HK-2 (cell line): ENCODE results near the gene KRT38.
"Not testable (repeated sequence)": the region's sequence is repeated elsewhere in the genome, so short reads cannot be mapped to it uniquely, and the experiment has no call there.

Source experiments
- DNase-seq: peaks from one replicate; pipeline ENCODE4 v3.0.0-alpha.2; 2018; ENCODE audit not compliant: unreplicated experiment

KRT38 gene

DNA sequence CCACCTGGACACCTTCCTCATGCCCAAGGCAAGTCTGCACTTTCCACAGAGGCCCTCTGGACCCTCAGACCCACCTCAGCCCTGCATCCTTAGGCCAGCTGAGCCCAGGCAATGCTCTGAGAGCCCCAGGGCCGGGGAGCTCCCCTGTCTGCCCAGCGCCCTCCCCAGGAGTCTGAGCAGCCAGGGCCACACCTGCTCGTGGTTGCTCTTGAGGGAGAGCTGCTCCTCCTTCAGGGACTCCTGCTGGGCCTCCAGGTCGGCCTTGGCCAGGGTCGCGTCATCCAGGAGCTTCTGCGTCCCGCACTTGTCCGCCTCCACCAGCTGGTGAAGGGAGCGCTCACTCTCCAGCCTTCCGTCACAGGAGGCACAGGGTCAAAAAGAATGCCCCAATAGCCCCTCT lies 18.2 kb downstream of the KRT38 start:
- not testable (repeated sequence) for DNase-seq

DNA sequence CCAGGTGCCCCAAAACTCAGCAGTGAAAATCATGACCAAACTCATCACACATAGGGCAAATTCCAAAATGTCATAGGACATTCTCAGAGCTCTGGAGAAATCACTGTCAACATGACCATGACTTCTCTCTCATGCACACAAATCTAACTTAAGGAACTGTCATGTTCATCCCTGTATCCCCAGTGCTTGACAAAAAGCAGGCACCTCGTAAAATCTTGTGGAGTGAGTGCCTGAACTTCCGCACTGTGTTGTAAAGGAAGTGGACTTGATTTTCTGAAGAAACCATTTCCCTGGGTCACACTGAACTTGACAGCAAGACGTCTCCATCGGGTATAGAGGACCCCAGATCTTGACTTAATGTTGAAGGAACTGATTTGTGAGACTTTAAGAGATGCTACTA lies 19.2 kb downstream of the KRT38 start:
- DNase-seq = no peak

DNA sequence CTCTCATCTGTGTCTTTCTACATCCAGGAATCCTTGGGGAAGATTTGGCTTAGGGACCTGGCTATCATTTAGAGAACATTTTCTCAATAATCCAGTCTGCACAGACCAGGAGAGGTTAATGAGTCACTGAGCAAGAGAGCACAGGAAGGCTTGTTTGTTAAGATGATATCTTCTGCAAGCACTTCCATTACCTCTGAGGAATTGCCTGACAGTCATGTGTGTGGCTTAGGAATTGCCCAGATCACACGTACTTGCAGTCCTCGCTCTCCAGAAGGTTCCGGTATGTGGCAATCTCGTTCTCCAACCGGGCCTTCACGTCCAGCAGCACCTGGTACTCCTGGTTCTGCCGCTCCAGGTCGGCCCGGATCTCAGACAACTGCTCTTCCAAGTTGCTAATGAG lies 19.7 kb downstream of the KRT38 start:
- DNase-seq = no peak

DNA sequence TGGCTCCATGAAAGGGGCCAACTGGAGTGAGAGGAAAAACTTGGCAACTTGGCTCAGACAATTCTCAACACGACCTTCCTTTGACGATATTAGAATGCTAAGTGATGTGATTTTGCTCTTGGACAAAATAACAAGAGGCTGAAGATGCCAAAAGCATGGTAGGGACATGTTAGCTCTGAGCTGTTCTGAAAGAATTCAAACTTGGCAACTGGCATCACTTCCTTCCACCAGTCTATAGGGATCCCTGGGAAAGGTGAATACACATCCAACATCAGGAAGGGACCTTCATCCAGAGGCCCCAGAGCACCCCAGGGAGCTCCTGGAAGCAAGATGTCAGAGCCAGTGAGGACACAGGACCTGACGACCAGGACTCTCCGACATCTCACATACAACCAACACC lies 20.6 kb downstream of the KRT38 start:
- no peak for DNase-seq

DNA sequence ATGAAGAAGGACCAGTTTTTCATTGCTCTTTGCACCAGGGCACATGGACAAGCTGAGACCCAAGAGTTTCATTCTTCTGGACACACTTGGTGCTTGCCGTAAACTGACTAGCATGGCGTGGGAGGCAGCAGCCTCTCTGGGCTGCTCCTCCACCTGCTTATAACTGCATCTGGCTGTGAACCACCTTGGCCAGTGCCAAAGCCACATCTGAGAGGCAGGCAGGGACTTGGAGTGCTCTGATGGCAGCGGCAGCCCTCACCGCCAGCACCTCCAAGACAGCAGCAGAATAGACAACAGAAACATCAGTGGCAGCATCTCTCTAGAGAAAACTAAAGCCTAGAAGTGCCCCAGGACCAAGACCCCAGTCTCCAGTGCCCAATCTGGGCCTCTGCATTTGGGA lies 21.1 kb downstream of the KRT38 start:
- no peak for DNase-seq

DNA sequence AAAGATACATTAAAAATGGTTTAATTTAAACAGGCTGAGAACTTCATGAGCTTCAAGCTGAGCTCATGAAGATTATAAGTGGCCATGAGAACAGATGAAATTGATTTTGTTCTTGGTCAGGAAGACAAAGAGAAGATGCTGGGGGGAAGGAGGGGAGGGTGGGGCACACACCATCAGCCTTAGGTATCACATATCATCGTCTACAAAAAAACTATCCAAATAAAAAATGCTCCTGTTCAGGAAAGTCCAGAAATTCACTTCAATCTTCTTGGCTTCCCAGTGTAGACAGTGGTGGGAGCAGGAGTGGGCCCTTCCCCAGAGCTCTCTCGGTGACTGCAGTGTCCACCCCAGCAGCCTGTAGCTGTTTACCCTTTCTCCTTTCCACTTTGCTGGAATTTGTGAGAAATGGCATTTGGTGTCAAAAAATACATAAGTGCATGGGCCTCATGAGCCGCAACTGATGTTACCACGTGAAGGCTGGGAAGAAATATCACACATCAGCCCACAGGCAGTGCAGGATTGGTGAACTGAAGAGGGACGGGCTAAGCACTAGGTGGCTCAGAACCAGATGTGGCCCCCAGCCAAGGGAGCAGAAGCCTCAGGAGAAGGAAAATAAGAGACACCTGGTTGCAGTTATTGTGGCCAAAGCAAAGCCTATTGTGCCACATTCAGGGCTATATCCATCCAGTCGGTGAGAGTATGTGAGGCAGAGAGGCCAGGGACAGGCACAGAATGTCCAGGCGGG lies 22.5 kb downstream of the KRT38 start:
- DNase-seq = no peak

DNA sequence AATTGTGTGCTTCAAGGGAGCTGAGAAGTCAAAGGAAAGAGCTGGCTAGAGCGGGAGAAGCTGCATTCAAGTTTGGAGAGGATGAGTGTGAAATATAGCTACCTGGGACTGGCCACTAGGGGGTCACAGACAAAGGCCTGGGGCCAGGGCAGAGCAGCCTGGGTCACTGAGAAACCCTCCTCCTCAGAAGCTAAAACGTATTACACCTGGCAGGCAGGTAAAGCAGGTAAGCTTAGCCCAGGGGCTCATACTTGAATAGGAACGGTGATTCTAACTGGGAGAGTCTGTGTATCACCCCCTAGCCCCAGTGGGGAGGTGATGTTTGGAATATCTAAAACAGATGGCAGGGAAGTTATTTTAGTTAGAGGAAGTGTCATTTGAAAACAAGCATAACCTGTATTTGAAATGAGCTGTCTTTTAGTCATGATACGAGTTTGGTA lies 23.2 kb downstream of the KRT38 start:
- DNase-seq = no peak

DNA sequence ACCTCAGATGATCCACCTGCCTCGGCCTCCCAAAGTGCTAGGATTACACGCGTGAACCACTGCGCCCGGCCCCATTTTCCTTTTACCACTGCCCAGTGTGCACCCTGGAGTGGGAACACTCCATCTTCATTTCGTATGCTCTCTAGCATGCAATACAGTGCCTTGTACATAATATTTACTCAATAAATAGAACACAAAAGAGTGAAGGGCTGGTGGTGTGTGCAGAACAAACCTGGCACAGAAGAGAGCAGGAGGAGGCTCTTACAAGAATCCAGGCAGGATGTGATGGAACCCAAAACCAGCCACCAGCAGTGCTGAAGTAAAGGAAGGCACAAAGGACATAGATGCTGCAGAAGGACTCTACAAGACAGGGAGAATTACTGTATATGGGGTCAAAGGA lies 23.7 kb downstream of the KRT38 start:
- no peak for DNase-seq

DNA sequence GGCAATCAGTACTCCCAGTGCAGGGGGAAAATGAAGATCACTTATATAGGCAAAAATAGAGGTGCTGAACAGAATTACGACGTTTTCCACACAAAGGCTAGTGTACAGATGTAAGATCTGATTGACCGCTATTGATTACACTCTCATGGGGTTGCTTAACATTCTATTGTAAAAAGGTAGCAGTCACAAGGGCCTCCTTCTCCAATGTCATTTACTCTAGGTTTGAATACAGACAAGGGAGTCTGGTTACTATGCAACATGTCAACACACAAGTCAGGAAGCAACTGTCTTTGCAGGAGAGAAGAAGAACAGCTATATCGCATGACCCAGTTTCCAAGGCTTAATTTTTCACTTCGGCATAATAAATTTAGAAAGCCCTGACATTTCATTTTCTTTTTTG lies 24.3 kb downstream of the KRT38 start:
- no peak for DNase-seq

DNA sequence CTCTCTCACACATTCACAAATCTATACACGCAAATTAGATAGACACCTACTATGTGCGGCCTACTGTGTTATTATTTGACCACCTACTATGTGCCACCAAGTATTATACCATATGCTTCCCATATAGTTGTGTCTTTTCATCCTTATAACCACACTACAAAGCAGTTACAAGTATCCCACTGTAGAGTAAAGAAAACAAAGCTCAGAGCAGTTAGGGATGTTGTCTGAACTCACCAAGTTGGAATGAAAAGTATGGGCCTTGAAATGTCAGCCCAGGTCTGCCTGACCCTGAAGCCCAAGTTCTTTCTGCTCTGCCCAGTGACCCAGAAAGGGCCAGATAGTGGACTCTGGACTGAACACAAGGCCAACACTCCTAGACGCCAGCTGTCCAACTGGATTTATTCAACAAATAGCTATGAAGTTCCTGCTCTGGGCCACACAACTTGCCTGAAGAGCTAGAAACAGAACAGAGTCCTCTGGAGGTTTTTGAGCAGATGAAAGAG lies 24.9 kb downstream of the KRT38 start:
- no peak for DNase-seq

DNA sequence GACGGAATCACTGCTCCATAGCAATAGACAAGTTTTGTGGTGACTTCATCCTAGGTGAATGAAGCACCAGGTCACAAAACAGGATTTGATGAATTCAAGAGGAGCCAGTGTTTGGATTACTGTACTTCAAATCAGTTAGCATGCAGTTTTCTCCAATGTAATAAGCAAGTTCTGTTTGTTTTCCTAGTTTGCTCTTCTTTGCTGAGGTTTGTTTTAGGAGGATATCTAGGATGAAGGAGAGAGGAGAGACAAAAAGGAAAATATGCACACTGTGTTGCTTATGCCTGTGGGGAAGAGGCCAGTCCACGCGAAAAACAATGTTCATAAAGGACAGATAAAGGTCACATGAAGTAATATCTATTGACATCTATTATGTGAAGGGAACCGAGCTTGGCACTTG lies 25.4 kb downstream of the KRT38 start:
- DNase-seq = no peak

DNA sequence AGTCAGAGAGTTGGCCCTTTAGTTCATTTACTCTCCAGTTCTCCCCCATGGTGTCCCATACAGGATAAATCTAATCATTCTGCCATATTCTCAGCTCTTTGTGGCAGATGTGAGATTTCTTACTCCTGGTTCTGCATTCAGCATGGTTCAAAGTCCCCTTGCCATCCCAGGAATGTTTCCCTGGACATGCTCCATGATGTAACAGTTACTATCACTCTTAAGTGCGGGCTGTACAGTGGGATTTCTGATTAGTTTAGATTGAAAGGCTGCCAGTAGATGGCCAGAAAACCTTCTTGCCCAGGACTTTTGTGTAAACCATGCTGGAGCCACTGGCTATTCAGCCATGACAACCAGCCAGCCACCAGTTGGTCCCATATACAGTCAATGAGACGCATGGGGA lies 26.8 kb downstream of the KRT38 start:
- no peak for DNase-seq

DNA sequence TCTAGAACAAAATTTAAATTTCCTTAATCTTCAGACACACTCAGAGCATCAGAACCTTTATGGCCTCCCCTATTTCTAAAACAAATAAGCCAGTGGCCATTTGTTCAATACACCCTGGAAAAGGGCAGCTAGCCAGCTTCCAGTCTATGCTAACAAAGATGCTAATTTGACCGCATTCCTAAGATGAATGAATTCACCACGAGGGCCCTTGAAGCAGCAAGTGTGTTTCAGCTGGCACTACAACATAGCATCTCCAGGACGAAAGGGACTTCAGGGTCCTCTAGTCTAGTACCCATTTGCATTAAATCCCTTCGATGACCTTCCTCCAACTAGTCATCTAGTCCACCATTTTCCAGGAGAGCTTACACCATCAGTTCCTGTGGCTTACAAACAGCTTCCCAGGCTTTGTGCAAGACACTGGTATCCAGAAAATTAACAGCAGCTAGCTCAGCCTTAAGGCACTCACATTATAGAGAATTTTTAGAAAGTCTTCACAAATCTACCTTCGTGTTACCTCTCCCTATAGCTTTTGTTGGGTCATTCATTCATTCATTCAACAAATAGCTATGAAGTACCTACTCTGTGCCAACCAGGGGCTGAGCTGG lies 27.3 kb downstream of the KRT38 start:
- no peak for DNase-seq

DNA sequence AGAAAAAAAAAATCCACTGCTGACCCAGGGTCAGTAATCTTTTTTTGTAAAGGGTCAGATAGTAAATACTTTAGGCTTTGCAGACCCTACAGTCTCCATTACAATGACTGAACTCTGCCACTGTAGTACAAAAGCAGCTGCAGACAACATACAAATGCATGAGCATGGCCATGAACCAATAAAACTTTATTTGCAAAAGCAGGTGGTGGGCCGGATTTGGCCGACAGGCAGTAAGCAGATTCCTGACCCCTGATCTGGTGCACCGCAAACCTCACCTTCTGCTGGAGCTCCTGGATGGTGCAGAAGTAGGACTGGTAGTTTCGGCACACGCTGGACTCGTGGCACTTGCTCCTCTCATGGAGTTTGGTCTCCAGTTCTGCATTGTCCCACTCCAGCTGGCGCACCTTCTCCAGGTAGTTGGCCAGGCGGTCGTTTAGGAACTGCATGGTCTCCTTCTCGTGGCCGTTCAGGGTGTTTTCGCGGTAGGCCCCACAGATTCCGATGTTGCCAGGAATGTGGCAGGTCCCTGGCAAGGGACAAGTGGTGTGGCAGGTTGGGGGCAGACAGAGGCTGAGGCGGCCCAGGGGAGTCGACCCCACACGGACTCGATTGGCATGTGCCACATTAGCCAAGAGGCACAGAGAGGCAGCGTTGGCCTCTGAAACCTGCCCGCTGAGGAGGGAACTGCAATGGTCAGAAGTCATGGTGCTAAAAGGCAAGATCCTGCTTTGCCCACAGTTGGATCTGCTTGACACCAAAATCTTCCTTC lies 29.5 kb downstream of the KRT38 start:
- DNase-seq = no peak

DNA sequence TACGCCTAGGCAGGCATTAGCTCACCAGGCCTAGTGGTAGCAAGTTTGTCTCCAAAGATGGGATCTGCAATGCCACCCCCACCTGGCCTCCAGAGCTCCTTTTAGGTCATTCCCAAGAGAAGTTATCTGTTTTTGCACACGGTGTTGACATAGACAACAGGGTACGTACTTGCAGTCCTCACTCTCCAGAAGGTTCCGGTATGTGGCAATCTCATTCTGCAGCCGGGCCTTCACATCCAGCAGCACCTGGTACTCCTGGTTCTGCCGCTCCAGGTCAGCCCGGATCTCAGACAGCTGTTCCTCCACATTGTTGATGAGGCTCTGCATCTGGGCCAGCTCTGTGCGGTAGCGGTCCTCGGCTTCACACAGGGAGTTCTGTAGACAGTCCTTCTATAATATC lies 33.6 kb downstream of the KRT38 start:
- no peak for DNase-seq

DNA sequence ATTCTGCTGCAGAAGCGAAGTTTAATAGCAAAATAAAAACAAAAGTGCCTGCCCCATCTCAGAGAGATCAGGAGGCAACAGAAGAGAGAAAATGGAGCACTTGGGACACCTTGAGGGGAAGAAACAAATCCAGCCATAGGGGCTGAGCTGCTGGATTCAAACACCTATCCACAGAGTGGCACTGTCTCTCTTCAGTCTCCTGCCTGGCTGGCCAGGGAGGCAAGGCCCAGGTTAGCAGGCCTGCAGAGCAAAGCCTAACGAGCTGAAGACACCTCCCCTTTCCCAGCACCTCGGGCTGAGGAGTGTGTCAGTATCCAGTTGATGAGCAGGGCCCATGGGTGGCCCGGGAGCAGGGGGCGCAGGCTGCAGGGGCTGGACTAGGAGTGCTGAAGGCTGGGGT lies 34.6 kb downstream of the KRT38 start:
- DNase-seq = peak; percentile 39

DNA sequence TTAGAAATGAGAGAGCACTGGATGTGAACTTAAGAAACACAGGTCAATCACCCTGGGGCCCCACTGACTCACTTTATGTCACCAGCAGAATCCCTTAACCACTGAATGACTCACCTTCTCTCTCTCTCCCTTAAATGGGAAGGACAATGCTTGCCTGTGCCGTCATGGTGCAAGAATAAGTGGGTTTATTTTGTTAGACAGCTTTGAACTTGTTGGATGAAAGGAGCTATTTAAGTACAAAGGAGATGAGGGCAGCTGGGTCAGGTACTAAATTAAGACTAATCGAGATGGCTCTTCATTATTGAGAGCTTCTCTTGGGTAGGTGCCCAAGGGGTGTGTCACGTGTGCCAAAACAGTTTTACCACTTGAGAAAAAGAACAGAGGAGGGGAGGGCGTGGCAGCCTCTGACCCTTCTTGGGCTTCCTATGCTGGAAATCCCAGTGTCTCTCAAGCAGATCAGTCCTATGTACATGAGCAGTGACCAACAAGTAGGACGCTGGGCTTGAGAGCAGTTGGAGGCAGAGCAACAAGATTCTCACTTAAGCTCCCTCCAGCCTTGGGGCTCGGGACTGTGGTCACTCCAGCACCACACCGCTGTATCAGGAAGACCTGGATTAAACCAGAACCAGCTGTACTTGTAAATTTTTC lies 36.6 kb downstream of the KRT38 start:
- peak; percentile 64 for DNase-seq

DNA sequence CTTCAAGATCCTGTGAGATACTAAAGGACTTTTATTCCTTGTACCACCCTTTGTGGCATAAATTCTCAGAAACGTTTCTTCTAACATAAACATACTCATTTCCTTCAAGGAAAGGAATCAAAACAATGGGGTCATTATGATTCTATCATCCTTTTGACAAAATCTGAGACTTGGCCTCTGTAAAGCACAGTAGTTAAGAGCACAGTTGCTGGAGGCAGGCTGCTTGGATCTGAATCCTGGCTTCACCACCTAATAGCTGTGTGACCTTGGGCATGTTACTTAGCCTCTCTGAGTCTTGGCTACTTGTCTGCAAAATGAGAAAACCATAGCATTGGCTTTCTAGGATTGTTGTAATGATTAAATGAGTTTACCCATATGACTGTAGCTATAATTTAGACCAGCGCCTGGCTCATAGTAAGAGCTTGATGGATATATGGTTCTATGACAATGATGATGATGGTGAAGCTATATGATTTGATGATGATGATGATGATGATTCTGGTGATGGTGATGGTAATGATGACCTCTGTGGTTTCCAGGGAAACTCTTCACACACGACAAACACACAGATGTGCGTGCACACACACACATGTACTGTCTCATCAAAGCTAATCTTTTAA lies 37.3 kb downstream of the KRT38 start:
- no peak for DNase-seq

DNA sequence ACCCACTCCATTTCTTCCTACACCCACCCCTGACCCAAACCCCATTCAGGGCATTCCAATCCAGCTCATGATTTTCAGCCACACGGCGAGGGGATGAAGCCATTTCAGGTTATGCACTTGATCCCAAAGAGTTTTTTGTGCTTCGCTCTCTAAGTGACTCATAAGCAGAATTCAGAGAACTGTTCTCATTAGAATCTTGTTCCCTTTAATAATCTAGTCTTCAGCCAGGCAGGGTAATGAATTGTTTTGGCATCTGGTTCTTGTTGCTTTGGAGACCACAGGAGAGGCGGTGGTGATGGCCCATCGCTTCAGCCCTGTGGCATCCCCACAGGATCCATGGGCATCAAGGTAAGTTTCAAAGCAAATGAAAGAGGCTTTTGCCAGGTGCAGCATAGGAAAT lies 38.6 kb downstream of the KRT38 start:
- no peak for DNase-seq

DNA sequence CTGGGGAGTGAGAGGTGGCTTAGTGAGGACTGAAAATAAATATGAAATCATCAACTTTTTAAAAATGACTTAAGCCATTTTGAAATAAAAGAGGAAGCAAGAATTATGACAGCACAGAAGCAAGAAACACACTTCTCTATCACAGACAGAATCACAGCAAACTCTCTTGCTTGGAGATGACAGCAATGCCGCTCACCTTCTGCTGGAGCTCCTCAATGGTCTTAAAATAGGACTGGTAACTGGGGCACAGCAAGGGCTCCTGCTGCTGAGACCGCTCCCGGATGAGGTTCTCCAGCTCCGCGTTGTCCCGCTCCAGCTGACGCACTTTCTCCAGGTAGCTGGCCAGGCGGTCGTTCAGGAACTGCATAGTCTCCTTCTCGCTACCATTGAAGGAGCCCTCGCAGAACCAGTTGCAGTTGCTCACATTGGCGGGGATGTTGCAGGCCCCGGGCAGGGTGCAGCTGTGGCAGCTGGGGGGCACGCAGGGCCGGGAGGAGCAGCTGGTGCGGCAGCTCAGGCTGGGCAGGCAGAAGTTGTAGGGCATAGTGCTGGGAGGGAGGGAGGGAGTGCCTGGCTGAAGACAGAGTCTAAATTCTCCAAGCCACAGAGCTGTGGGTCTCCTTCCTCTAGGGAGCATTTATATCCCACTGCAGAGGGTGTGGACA lies 43.7 kb downstream of the KRT38 start, which contains the start of gene KRT31:
Gene KRT31, minus strand, starts transcription at position 613 of the 665 bp plus-strand sequence. Its CDS starts 69 bp downstream, at position 544.
- DNase-seq = no peak

DNA sequence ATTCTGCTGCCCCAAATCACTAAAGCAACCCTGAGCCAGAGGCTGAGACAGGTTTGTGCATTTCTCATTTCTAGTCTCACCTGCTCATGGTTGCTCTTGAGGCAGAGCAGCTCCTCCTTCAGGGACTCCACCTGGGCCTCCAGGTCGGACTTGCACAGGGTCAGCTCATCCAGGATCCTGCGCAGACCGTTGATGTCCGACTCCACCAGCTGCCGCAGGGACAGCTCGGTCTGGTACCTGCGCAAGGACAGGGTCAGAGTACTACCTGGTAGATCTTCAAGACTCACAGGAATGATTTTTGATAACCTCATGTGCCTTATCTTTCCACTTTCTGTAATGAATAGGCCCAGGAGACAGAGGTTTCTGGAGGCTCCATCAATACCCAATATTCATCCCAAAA lies 44.4 kb downstream of the KRT38 start:
- DNase-seq = no peak
